ENCODE results near the gene TAF6.

- TF ChIP-seq EZH2phosphoT487 (IDR thresholded peaks at IDR 0.05; ENCODE audit: insufficient read depth, low read depth) (no peak), EZH2 (IDR thresholded peaks at IDR 0.05; ENCODE audit: insufficient read depth, poor library complexity, severe bottlenecking) (no peak)
These were observed 33.2 kb upstream of the TAF6 start for GRCh38 chr7:100152404-100152803.
